GM19351 (cell line): ENCODE results near the gene KRTCAP2.

Source experiments
- ATAC-seq: cut with Tn5 transposase; IDR thresholded peaks from one replicate; pipeline ENCODE4 v1.9.1; 2021; ENCODE audit warnings: mild to moderate bottlenecking, moderate library complexity; ENCODE audit not compliant: unreplicated experiment

The KRTCAP2 gene

GRCh38 chr1:155184835-155185782 lies 12.0 kb upstream of the KRTCAP2 start:
- peak; percentile 86 for ATAC-seq

- no peak for ATAC-seq
These were observed 11.3 kb upstream of the KRTCAP2 start for GRCh38 chr1:155184351-155184811.

- no peak for ATAC-seq
These were observed 10.7 kb upstream of the KRTCAP2 start for GRCh38 chr1:155183775-155184221.

GRCh38 chr1:155182052-155182550 lies 9.0 kb upstream of the KRTCAP2 start:
- no peak for ATAC-seq

- ATAC-seq = no peak
These were observed 8.4 kb upstream of the KRTCAP2 start for GRCh38 chr1:155181371-155182051.

GRCh38 chr1:155179112-155180031 lies 6.3 kb upstream of the KRTCAP2 start:
- no peak for ATAC-seq

- ATAC-seq = no peak
These were observed 5.5 kb upstream of the KRTCAP2 start for GRCh38 chr1:155178441-155179111.

GRCh38 chr1:155177918-155178281 lies 4.8 kb upstream of the KRTCAP2 start:
- ATAC-seq = no peak

- no peak for ATAC-seq
These were observed 4.3 kb upstream of the KRTCAP2 start for GRCh38 chr1:155177192-155177917.

GRCh38 chr1:155176544-155177071 lies 3.5 kb upstream of the KRTCAP2 start:
- no peak for ATAC-seq

GRCh38 chr1:155175927-155176371 lies 2.8 kb upstream of the KRTCAP2 start:
- ATAC-seq = no peak

- ATAC-seq = no peak
These were observed 2.3 kb upstream of the KRTCAP2 start for GRCh38 chr1:155175281-155175926.

- ATAC-seq = no peak
These were observed 1.5 kb upstream of the KRTCAP2 start for GRCh38 chr1:155174324-155175280.

- ATAC-seq = no peak
These were observed 597 bp upstream of the KRTCAP2 start, which contains the start of gene TRIM46 for GRCh38 chr1:155173478-155174323. TRIM46 (plus strand) TSS chr1:155173849; CDS start chr1:155173967, 118 bp downstream.

- peak; percentile 18 for ATAC-seq
These were observed 1.0 kb downstream of the KRTCAP2 start for GRCh38 chr1:155171836-155172731.
